Measurements from ENCODE around the gene TMEM156. TPM values are rescaled to one million over a fixed set of nuclear protein-coding genes. Genes with fewer than 3 reads are reported as not detected.

Gene TMEM156
- total and polyA plus RNA-seq, 8 donors: 0.37 to 1.8 (median 0.80) TPM; not detected in 4

- intact Hi-C loops (cut with DNase I; ENCODE audit: low total_unique reads): no loop called here
- no peak overlapping the region for H3K4me3 ChIP-seq
- peaks cover 30 to 100% (median 100%) of the 10 kb centered on the region in 4 donors for H3K36me3 ChIP-seq
- H3K9me3 ChIP-seq: no peaks in the 10 kb centered on the region
- no peak for DNase-seq
- TF ChIP-seq EP300 (IDR thresholded peaks at IDR 0.05): no peak
- no peak for TF ChIP-seq POLR2A (IDR thresholded peaks at IDR 0.05)
- TF ChIP-seq CTCF (IDR thresholded peaks at IDR 0.05): no peak
- no peak for TF ChIP-seq POLR2AphosphoS5 (IDR thresholded peaks at IDR 0.05)
- 82 to 98% (median 85%) methylated on average over 8 of the region's 8 CpGs for WGBS, 5 donors
- peaks cover 0 to 4% (median 0%) of the 10 kb centered on the region in 4 donors for H3K4me1 ChIP-seq
- no peaks in the 10 kb centered on the region for H3K27me3 ChIP-seq
- H3K27ac ChIP-seq: peak overlapping the region in 1 of 5 donors; percentile 24
These were observed 114.7 kb downstream of the TMEM156 start for GRCh38 chr4:38917481-38918025.

Other genes starting within 250 kb of the TMEM156 start
- 1 to 10 TPM in 1 of 5 donors, under 1 TPM in 1, not detected in 3; 0.72 to 1.1 TPM for gene TLR10, start 249.4 kb downstream of the TMEM156 start, total RNA-seq
- under 1 TPM in 2 of 3 donors, not detected in 1; 0.15 to 0.60 TPM for gene TLR10, start 249.4 kb downstream of the TMEM156 start, polyA plus RNA-seq
- gene TLR1, start 227.6 kb downstream of the TMEM156 start, total RNA-seq: 10 to 100 TPM in 1 of 5 donors, 1 to 10 TPM in 3, not detected in 1; 5.3 to 37.4 (median 6.9) TPM
- gene TLR1, start 227.6 kb downstream of the TMEM156 start, polyA plus RNA-seq: 1 to 10 TPM; 1.2 to 2.9 (median 1.5) TPM
- 10 to 100 TPM in 1 of 5 donors, 1 to 10 TPM in 2, not detected in 2; 3.3 to 29.0 (median 4.3) TPM for gene TLR6, start 175.6 kb downstream of the TMEM156 start, total RNA-seq
- gene TLR6, start 175.6 kb downstream of the TMEM156 start, polyA plus RNA-seq: under 1 TPM; 0.19 to 0.46 (median 0.23) TPM
- 100 to 1,000 TPM in 2 of 5 donors, 10 to 100 TPM in 3; 23.2 to 149 (median 63.0) TPM for gene FAM114A1, start 164.6 kb downstream of the TMEM156 start, total RNA-seq
- gene FAM114A1, start 164.6 kb downstream of the TMEM156 start, polyA plus RNA-seq: 10 to 100 TPM; 10.4 to 35.6 (median 35.6) TPM
- gene KLHL5, start 29.8 kb upstream of the TMEM156 start, total RNA-seq: 10 to 100 TPM; 11.7 to 51.0 (median 24.9) TPM
- gene KLHL5, start 29.8 kb upstream of the TMEM156 start, polyA plus RNA-seq: 10 to 100 TPM in 2 of 3 donors, 1 to 10 TPM in 1; 6.3 to 35.1 (median 21.2) TPM
- gene WDR19, start 150.1 kb upstream of the TMEM156 start, total RNA-seq: 100 to 1,000 TPM in 1 of 5 donors, 10 to 100 TPM in 3, 1 to 10 TPM in 1; 2.3 to 103 (median 55.5) TPM
- 10 to 100 TPM; 12.0 to 35.8 (median 14.5) TPM for gene WDR19, start 150.1 kb upstream of the TMEM156 start, polyA plus RNA-seq